Body of pancreas (tissue), 4 donors: Measurements from ENCODE around the gene ACP7. TPM values are rescaled to one million over a fixed set of nuclear protein-coding genes. Genes with fewer than 3 reads are reported as not detected.
A peak's percentile ranks its signal among the peaks of the same experiment; 100 is the strongest.
"Not testable (repeated sequence)": the region's sequence is repeated elsewhere in the genome, so short reads cannot be mapped to it uniquely, and the experiment has no call there.

ENCODE experiments used
- ATAC-seq: fragments of 150-250 bp; one replicate; pipeline ENCODE4 v1.9.1; 2016
- DNase-seq, 4 donors: peaks; one replicate each; pipeline ENCODE4 v3.0.0-alpha.2; 2019
- H3K27ac ChIP-seq, 4 donors: fragments of 200-600 bp; sonication (generic); 1 replicate in 3 of 4; 2 replicates in 1 of 4; pipeline versions ENCODE4 v1.5.1 to v1.6.1; 2016 to 2019; ENCODE audit warnings: mild to moderate bottlenecking in 1 of 4, mixed read lengths in 1 of 4, moderate library complexity in 1 of 4
- H3K27me3 ChIP-seq, 2 donors: fragments of 200-600 bp; sonication (generic); one replicate each; pipeline ENCODE4 v1.6.0; 2016; ENCODE audit warnings: mild to moderate bottlenecking in 1 of 2
- H3K36me3 ChIP-seq, 2 donors: fragments of 200-600 bp; sonication (generic); replicated peaks in 1 of 2; 2 replicates each; pipeline ENCODE4 v1.5.1; 2016; ENCODE audit warnings: low read depth in 2 of 2; ENCODE audit not compliant: insufficient read depth in 1 of 2
- H3K4me1 ChIP-seq: fragments of 200-600 bp; sonication (generic); one replicate; pipeline ENCODE4 v1.6.0; 2016
- H3K4me3 ChIP-seq, 2 donors: fragments of 200-600 bp; sonication (generic); 1 replicate in 1 of 2; 2 replicates in 1 of 2; pipeline ENCODE4 v1.5.1; 2016 to 2019
- H3K9me3 ChIP-seq, 3 donors: fragments of 200-600 bp; sonication (generic); 1 replicate in 2 of 3; 2 replicates in 1 of 3; pipeline ENCODE4 v1.5.1; 2016
- CTCF ChIP-seq, 7 experiments: fragments of 450-650 bp in 4 of 7; fragments of 200-600 bp in 3 of 7; sonication (generic) in 3 of 7; IDR thresholded peaks; one replicate each; pipeline ENCODE4 v1.5.1; 2016 to 2019; ENCODE audit warnings: antibody characterized with exemption in 7 of 7
- POLR2A ChIP-seq, 3 donors: fragments of 450-650 bp; IDR thresholded peaks; one replicate each; pipeline ENCODE4 v1.6.1; 2016; ENCODE audit warnings: antibody characterized with exemption in 3 of 3, mild to moderate bottlenecking in 2 of 3
- WGBS, 2 donors: methylation state at CpG; one replicate each; pipeline ENCODE4 v1.1.5; 2017; 5-methylcytosine and 5-hydroxymethylcytosine counted together
- intact Hi-C: fragments of 100-400 bp; cut with DNase I; formaldehyde crosslinking; loops from one replicate; pipeline ENCODE4 v1.15.1; 2023
- total RNA-seq, 2 donors: library from RNA; depleted of rRNA; stranded (reverse); fragments of >200 nt; gene quantifications; one replicate each; pipeline ENCODE4 v1.1.0, GENCODE V29; 2016

Gene ACP7
- total RNA-seq, 2 donors from 2014 or later: not detected

- intact Hi-C loops: no loop called here
- no peak for TF ChIP-seq POLR2A (IDR thresholded peaks at IDR 0.05)
- TF ChIP-seq CTCF (IDR thresholded peaks at IDR 0.05): no peak
- peak overlapping the region in 1 of 4 donors; percentile 76 for H3K27ac ChIP-seq
- H3K4me1 ChIP-seq: peaks cover 82% of the 10 kb centered on the region
- H3K4me3 ChIP-seq: no peak overlapping the region
- WGBS, 2 donors: 43 to 70% methylated on average over 4 to 5 of the region's 5 CpGs
- no peaks in the 10 kb centered on the region for H3K36me3 ChIP-seq
- no peak for ATAC-seq
- H3K9me3 ChIP-seq: no peaks in the 10 kb centered on the region
- no peak for DNase-seq
- no peaks in the 10 kb centered on the region for H3K27me3 ChIP-seq
Measured at GRCh38 chr19:39140594-39140993, 56.4 kb downstream of the ACP7 start.

GRCh38 chr19:39141929-39142328 is 57.8 kb downstream of the ACP7 start:
- Histone ChIP-seq H3K4me1 (peaks cover 82% of the 10 kb centered on the region), H3K36me3 (no peaks in the 10 kb centered on the region), H3K27ac (no peak overlapping the region), H3K9me3 (no peaks in the 10 kb centered on the region), H3K4me3 (no peak overlapping the region), H3K27me3 (no peaks in the 10 kb centered on the region)
- WGBS, 2 donors: 71 to 75% methylated on average over 11 of the region's 11 CpGs
- intact Hi-C loops: no loop called here
- TF ChIP-seq CTCF (IDR thresholded peaks at IDR 0.05) (no peak), POLR2A (IDR thresholded peaks at IDR 0.05) (no peak)
- DNase-seq (no peak), ATAC-seq (no peak)

DNA sequence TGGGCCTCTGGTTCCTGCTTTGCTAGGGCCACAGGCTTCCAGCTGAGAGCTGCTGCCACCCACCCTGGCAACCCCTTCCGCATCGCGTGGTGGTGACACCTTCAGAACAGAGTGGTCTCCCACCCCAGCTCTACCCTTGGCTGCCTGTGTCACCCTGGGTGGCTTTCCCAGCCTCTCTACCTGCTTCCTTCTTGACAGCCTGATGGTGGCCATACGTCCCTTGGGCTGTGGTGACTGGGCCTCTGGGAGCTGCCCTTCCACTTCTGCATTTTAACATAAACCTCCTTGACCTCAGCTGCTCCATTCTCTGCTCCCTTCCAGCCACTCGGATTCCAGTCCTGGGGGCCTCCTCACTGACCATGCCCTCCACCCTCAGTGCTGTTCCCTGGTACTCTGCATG is 58.5 kb downstream of the ACP7 start:
- 63 to 92% methylated on average over 5 of the region's 5 CpGs for WGBS, 2 donors
- H3K4me1 ChIP-seq: peaks cover 78% of the 10 kb centered on the region

DNA sequence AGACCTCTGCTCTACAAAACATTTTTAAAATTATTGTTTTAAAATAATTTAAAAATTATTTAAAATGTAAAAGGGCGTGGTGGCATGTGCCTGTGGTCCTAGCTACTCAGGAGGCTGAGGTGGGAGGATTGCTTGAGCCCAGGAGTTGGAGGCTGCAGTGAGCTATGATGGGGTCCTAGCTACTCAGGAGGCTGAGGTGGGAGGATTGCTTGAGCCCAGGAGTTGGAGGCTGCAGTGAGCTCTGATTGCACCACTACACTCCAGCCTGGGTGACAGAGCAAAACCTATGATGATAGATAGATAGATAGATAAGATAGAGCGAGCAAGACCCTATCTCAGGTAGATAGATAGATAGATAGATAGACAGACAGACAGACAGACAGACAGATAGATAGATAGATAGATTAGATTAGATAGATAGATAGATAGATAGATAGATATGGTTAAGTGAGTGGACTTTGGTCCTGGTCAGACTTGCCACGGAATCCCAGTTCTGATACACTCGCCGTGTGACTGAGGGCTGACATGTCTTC is 59.7 kb downstream of the ACP7 start:
- H3K4me3 ChIP-seq, H3K9me3 ChIP-seq: not testable (repeated sequence)

More for the DNA sequence above, 58.5 kb downstream of the ACP7 start:
- Histone ChIP-seq H3K27ac (peak overlapping the region in 3 of 4 donors; percentile 3 to 42 (median 16)), H3K27me3 (no peaks in the 10 kb centered on the region), H3K9me3 (no peaks in the 10 kb centered on the region), H3K4me3 (no peak overlapping the region), H3K36me3 (no peaks in the 10 kb centered on the region)
- no peak for ATAC-seq
- no peak for DNase-seq
- TF ChIP-seq CTCF (IDR thresholded peaks at IDR 0.05) (no peak), POLR2A (IDR thresholded peaks at IDR 0.05) (no peak)
- intact Hi-C loops: no loop called here

DNA sequence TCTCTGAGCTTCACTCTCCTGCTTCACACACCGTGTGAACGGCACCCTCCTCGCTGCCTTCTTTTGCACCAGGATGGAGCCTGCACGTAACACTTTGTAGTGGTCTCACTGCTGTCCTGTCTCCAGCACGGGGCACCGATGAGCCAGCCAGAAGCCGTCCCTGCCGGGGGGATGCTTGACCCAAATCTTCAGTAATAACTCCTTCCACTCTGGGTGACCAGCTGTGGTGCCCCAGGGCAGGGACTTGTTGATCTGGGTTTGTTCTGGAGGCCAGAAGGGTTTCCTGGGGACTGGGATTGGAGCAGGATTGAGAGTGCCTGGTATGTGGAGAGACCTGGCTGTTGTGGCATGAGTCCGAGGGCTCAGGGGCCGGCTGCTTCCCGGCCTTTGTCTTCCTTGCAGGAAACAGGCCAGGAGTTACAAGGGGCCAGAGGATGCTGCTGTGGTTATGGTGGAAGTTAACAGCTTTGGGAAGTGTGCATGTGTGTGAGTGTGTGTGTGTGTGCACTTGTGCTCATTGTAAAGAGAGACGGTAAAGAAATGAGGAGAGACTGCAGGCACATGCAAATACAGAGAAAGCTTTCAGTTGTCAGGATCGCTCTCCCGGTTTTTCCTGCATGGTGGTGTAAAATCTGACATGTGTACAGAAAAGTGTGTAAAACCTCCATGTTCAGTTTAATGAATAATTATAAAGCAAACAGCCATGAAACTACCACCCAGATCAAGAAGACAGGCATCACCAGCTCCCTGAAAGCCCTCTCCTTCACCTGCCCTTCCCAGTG is 60.3 kb downstream of the ACP7 start:
- H3K36me3 ChIP-seq: no peaks in the 10 kb centered on the region
- H3K4me3 ChIP-seq: no peak overlapping the region
- DNase-seq (peak in 1 of 4 donors; percentile 41), ATAC-seq (peak; percentile 36)
- WGBS, 2 donors: 24 to 32% methylated on average over 13 to 14 of the region's 14 CpGs
- TF ChIP-seq CTCF (IDR thresholded peaks at IDR 0.05) (no peak), POLR2A (IDR thresholded peaks at IDR 0.05) (no peak)
- intact Hi-C loops: no loop called here
- peaks cover 60% of the 10 kb centered on the region for H3K4me1 ChIP-seq
- H3K9me3 ChIP-seq: no peaks in the 10 kb centered on the region
- H3K27me3 ChIP-seq: no peaks in the 10 kb centered on the region
- peak overlapping the region; percentile 71 to 84 (median 76) for H3K27ac ChIP-seq

More for the DNA sequence above, 59.7 kb downstream of the ACP7 start:
- peak; percentile 7 for ATAC-seq
- intact Hi-C loops, H3K36me3 ChIP-seq, DNase-seq, H3K27me3 ChIP-seq: not testable (repeated sequence)
- H3K27ac ChIP-seq: peak overlapping the region; percentile 71 to 84 (median 76)
- whole genome bisulfite sequencing, 2 donors: 50 to 53% methylated on average over 5 of the region's 5 CpGs
- H3K4me1 ChIP-seq: peaks cover 66% of the 10 kb centered on the region
